Sigmoid colon (tissue), 7 donors: ENCODE measurements around the gene ARSG. TPM values are rescaled to one million over a fixed set of nuclear protein-coding genes. Genes with fewer than 3 reads are reported as not detected.

Source experiments
- DNase-seq: peaks from one replicate; pipeline ENCODE4 v3.0.0-alpha.2; 2019
- H3K27ac ChIP-seq, 4 donors: fragments of 200-600 bp; sonication (generic); one replicate each; pipeline ENCODE4 v1.5.1; 2016 to 2019; ENCODE audit warnings: mild to moderate bottlenecking in 1 of 4
- H3K27me3 ChIP-seq, 3 donors: fragments of 200-600 bp; sonication (generic); one replicate each; pipeline ENCODE4 v1.5.1; 2019; ENCODE audit warnings: mild to moderate bottlenecking in 1 of 3
- H3K36me3 ChIP-seq, 4 donors: fragments of 200-600 bp; sonication (generic); one replicate each; pipeline ENCODE4 v1.5.1; 2016 to 2019
- H3K4me1 ChIP-seq, 4 donors: fragments of 200-600 bp; sonication (generic); one replicate each; pipeline ENCODE4 v1.5.1; 2017 to 2019
- H3K4me3 ChIP-seq, 4 donors: fragments of 200-600 bp; sonication (generic); one replicate each; pipeline ENCODE4 v1.5.1; 2017 to 2019; ENCODE audit warnings: mild to moderate bottlenecking in 2 of 4, moderate library complexity in 1 of 4
- H3K9me3 ChIP-seq, 4 donors: fragments of 200-600 bp in 3 of 4; sonication (generic) in 3 of 4; one replicate each; pipeline versions ENCODE4 v1.5.1 to v1.6.1; 2013 to 2019
- CTCF ChIP-seq, 4 experiments: fragments of 450-650 bp in 3 of 4; fragments of 200-600 bp in 1 of 4; IDR thresholded peaks; one replicate each; pipeline ENCODE4 v1.5.1; 2016 to 2019; ENCODE audit warnings: antibody characterized with exemption in 4 of 4, mild to moderate bottlenecking in 3 of 4, moderate library complexity in 2 of 4
- EP300 ChIP-seq, 4 donors: sonication (generic); formaldehyde crosslinking; IDR thresholded peaks; one replicate each; pipeline ENCODE4 v1.6.1; 2017; ENCODE audit warnings: antibody characterized with exemption in 4 of 4
- POLR2A ChIP-seq, 2 donors: fragments of 450-650 bp; IDR thresholded peaks; one replicate each; pipeline ENCODE4 v1.6.1; 2016; ENCODE audit warnings: antibody characterized with exemption in 2 of 2, mild to moderate bottlenecking in 2 of 2, moderate library complexity in 2 of 2
- POLR2AphosphoS5 ChIP-seq, 4 donors: sonication (generic); formaldehyde crosslinking; IDR thresholded peaks; one replicate each; pipeline ENCODE4 v1.6.1; 2017; ENCODE audit warnings: antibody characterized with exemption in 4 of 4
- WGBS, 2 donors: extraction: QIAGEN DNeasy Blood & Tissue Kit; methylation state at CpG; one replicate each; pipeline ENCODE4 v1.1.7; 2013; 5-methylcytosine and 5-hydroxymethylcytosine counted together
- intact Hi-C: fragments of 100-400 bp; cut with DNase I; formaldehyde crosslinking; loops from one replicate; pipeline ENCODE4 v1.15.1; 2023
- polyA plus RNA-seq, 3 donors: library from polyadenylated mRNA; stranded (reverse); fragments of 200-250 nt; gene quantifications; one replicate each; pipeline ENCODE4 v1.2.3, GENCODE V29; 2013
- total RNA-seq, 4 donors: library from RNA; depleted of rRNA; stranded (reverse); fragments of >200 nt; gene quantifications; one replicate each; pipeline ENCODE4 v1.1.0, GENCODE V29; 2016
- donor health status: healthy with polysubstance abuse.
- donor health status: Bipolar disorder and iron deficiency.
- donor health status: healthy.

ARSG gene
- total and polyA plus RNA-seq, 7 donors = under 0.01 to 3.0 (median 1.8) TPM

GRCh38 chr17:68437979-68438822, 146.9 kb downstream of the ARSG start:
- peak overlapping the region; percentile 7 to 46 (median 10) for H3K27ac ChIP-seq
- no peaks in the 10 kb centered on the region for H3K27me3 ChIP-seq
- H3K4me1 ChIP-seq = peaks cover 0 to 41% (median 15%) of the 10 kb centered on the region in 4 donors
- peaks cover 1 to 61% (median 28%) of the 10 kb centered on the region in 4 donors for H3K36me3 ChIP-seq
- intact Hi-C loops = loop anchor here (2.0 kb wide), 1 partner anchor 175 kb away; no protein-coding TSS in a partner anchor
- 53 to 60% methylated on average over 14 of the region's 14 CpGs for WGBS, 2 donors
- no peak overlapping the region for H3K4me3 ChIP-seq
- TF ChIP-seq POLR2A (IDR thresholded peaks at IDR 0.05) (no peak), CTCF (IDR thresholded peaks at IDR 0.05) (no peak), POLR2AphosphoS5 (IDR thresholded peaks at IDR 0.05) (no peak), EP300 (IDR thresholded peaks at IDR 0.05) (no peak)
- H3K9me3 ChIP-seq = no peaks in the 10 kb centered on the region
- no peak for DNase-seq

- no peak for TF ChIP-seq POLR2A (IDR thresholded peaks at IDR 0.05)
- no peak for TF ChIP-seq POLR2AphosphoS5 (IDR thresholded peaks at IDR 0.05)
- no peak for TF ChIP-seq CTCF (IDR thresholded peaks at IDR 0.05)
- Histone ChIP-seq H3K4me1 (peaks cover 0 to 45% (median 19%) of the 10 kb centered on the region in 4 donors), H3K27me3 (no peaks in the 10 kb centered on the region), H3K27ac (peak overlapping the region in 1 of 4 donors; percentile 67), H3K9me3 (no peaks in the 10 kb centered on the region), H3K4me3 (no peak overlapping the region), H3K36me3 (peaks cover 0 to 58% (median 15%) of the 10 kb centered on the region in 4 donors)
- DNase-seq = no peak
- intact Hi-C loops = no loop called here
- WGBS, 2 donors = 66 to 68% methylated on average over 8 of the region's 8 CpGs
Measured at GRCh38 chr17:68439656-68440290, 148.5 kb downstream of the ARSG start.

- Histone ChIP-seq H3K27me3 (no peaks in the 10 kb centered on the region), H3K9me3 (no peaks in the 10 kb centered on the region), H3K36me3 (peaks cover 0 to 53% (median 8%) of the 10 kb centered on the region in 4 donors), H3K27ac (peak overlapping the region in 1 of 4 donors; percentile 67), H3K4me1 (peaks cover 0 to 45% (median 19%) of the 10 kb centered on the region in 4 donors), H3K4me3 (no peak overlapping the region)
- no peak for DNase-seq
- WGBS, 2 donors = 80 to 92% methylated on average over 2 of the region's 2 CpGs
- no peak for TF ChIP-seq EP300 (IDR thresholded peaks at IDR 0.05)
- TF ChIP-seq POLR2A (IDR thresholded peaks at IDR 0.05) = no peak
- TF ChIP-seq POLR2AphosphoS5 (IDR thresholded peaks at IDR 0.05) = no peak
- no peak for TF ChIP-seq CTCF (IDR thresholded peaks at IDR 0.05)
- intact Hi-C loops = no loop called here
Measured at GRCh38 chr17:68440526-68440925, 149.2 kb downstream of the ARSG start.

GRCh38 chr17:68441070-68441770, 149.9 kb downstream of the ARSG start:
- Histone ChIP-seq H3K4me3 (no peak overlapping the region), H3K9me3 (no peaks in the 10 kb centered on the region), H3K27ac (peak overlapping the region in 2 of 4 donors; percentile 33 to 67), H3K27me3 (no peaks in the 10 kb centered on the region), H3K4me1 (peaks cover 0 to 41% (median 18%) of the 10 kb centered on the region in 4 donors), H3K36me3 (peaks cover 0 to 54% (median 5%) of the 10 kb centered on the region in 4 donors)
- TF ChIP-seq CTCF (IDR thresholded peaks at IDR 0.05) = no peak
- no peak for TF ChIP-seq EP300 (IDR thresholded peaks at IDR 0.05)
- no peak for TF ChIP-seq POLR2A (IDR thresholded peaks at IDR 0.05)
- peak in 1 of 4 donors; percentile 25 for TF ChIP-seq POLR2AphosphoS5 (IDR thresholded peaks at IDR 0.05)
- intact Hi-C loops = no loop called here
- whole genome bisulfite sequencing, 2 donors = 59 to 64% methylated on average over 14 of the region's 14 CpGs
- DNase-seq = no peak
